HCT116 (cell line): Measurements from ENCODE around the gene RNGTT. TPM values are rescaled to one million over a fixed set of nuclear protein-coding genes. Genes with fewer than 3 reads are reported as not detected.

Source experiments
- ATAC-seq: fragments of 200-7000 bp; cut with Tn5 transposase; 2 replicates; pipeline ENCODE4 v1.9.1; 2020; ENCODE audit warnings: mild to moderate bottlenecking, moderate library complexity
- BruUV-seq: library from RNA; stranded (reverse); fragments of 400-500 nt; replicated peaks from 2 replicates; lab custom pipeline; 2021; lab: Mats Ljungman, UMichigan
- CTCF ChIA-PET: fragments of 300-600 bp; sonication (Branson Sonifier 250); formaldehyde crosslinking; loops from one replicate; lab custom pipeline; 2021; ENCODE audit warnings: antibody characterized with exemption; lab: Charles Lee
- POLR2A ChIA-PET: fragments of 300-600, 350-600 bp; sonication (Branson Sonifier 250); formaldehyde crosslinking; loops from one replicate; lab custom pipeline; 2021; ENCODE audit warnings: antibody characterized with exemption; lab: Charles Lee
- RAD21 ChIA-PET, 2 experiments: fragments of 300-600 bp; sonication (Branson Sonifier 250); formaldehyde crosslinking; loops; one replicate each; lab custom pipeline; 2023; ENCODE audit warnings: low total read pairs in 2 of 2; ENCODE audit not compliant: uncharacterized antibody in 2 of 2, unreplicated experiment in 2 of 2, low non-redundant PET in 1 of 2; lab: Charles Lee
- DNase-seq: peaks from one replicate; pipeline ENCODE4 v3.0.0-alpha.2; 2010; ENCODE audit warnings: low read depth, low spot score
- H2AFZ ChIP-seq: fragments of 200-600 bp; shearing (Covaris generic), sonication (generic); 2 replicates; pipeline ENCODE4 v1.6.1; 2017; ENCODE audit warnings: low read depth, mixed run types, mixed read lengths, antibody characterized with exemption, low read length; ENCODE audit not compliant: poor library complexity, severe bottlenecking
- H3K27ac ChIP-seq: 2 replicates; pipeline ENCODE4 v1.5.1; 2012; ENCODE audit warnings: low read depth, low read length
- H3K27me3 ChIP-seq: fragments of 200-600 bp; sonication (generic); 2 replicates; pipeline ENCODE4 v1.6.1; 2016; ENCODE audit warnings: mixed run types, low read length, mixed read lengths; ENCODE audit not compliant: insufficient read depth
- H3K36me3 ChIP-seq, 2 experiments: fragments of 200-500 bp in 1 of 2; fragments of 200-600 bp in 1 of 2; sonication (Bioruptor generic) in 1 of 2; sonication (generic) in 1 of 2; 2 replicates each; pipeline versions ENCODE4 v1.5.1 to v1.6.1; 2014 to 2016; ENCODE audit warnings: low read length in 2 of 2, inconsistent platforms in 1 of 2, mixed read lengths in 1 of 2, mixed run types in 1 of 2; ENCODE audit not compliant: insufficient read depth in 2 of 2, control insufficient read depth in 1 of 2
- H3K4me1 ChIP-seq, 2 experiments: fragments of 200-600 bp in 1 of 2; sonication (generic) in 1 of 2; 2 replicates each; pipeline versions ENCODE4 v1.5.1 to v1.6.1; 2012 to 2017; ENCODE audit warnings: low read length in 2 of 2, inconsistent platforms in 1 of 2, mild to moderate bottlenecking in 1 of 2, mixed read lengths in 1 of 2, mixed run types in 1 of 2, moderate library complexity in 1 of 2; ENCODE audit not compliant: insufficient read depth in 2 of 2, control insufficient read depth in 1 of 2
- H3K4me2 ChIP-seq: fragments of 200-600 bp; sonication (generic); 2 replicates; pipeline ENCODE4 v1.6.1; 2017; ENCODE audit warnings: mixed run types, low read length, mixed read lengths
- H3K4me3 ChIP-seq, 2 experiments: fragments of 200-600 bp in 1 of 2; sonication (generic) in 1 of 2; replicated peaks in 1 of 2; 2 replicates each; pipeline ENCODE4 v1.5.1; 2011 to 2016; ENCODE audit warnings: low read length in 2 of 2, control low read depth in 1 of 2, low read depth in 1 of 2, mild to moderate bottlenecking in 1 of 2, mixed read lengths in 1 of 2, mixed run types in 1 of 2
- H3K79me2 ChIP-seq: fragments of 200-600 bp; sonication (generic); 2 replicates; pipeline ENCODE4 v1.6.1; 2017; ENCODE audit warnings: mild to moderate bottlenecking, mixed run types, low read length, moderate library complexity, mixed read lengths; ENCODE audit not compliant: insufficient read depth
- H3K9ac ChIP-seq: fragments of 200-600 bp; sonication (generic); 2 replicates; pipeline ENCODE4 v1.6.1; 2016; ENCODE audit warnings: low read length, mixed read lengths
- H3K9me2 ChIP-seq: fragments of 200-600 bp; sonication (generic), shearing (Covaris generic); 2 replicates; pipeline ENCODE4 v1.6.1; 2017; ENCODE audit warnings: mixed run types, mild to moderate bottlenecking, moderate library complexity; ENCODE audit not compliant: insufficient read depth
- H3K9me3 ChIP-seq, 2 experiments: fragments of 200-500 bp in 1 of 2; fragments of 200-600 bp in 1 of 2; sonication (Bioruptor generic) in 1 of 2; sonication (generic) in 1 of 2; 2 replicates each; pipeline ENCODE4 v1.6.1; 2014 to 2017; ENCODE audit warnings: low read length in 2 of 2, mixed read lengths in 2 of 2, inconsistent platforms in 1 of 2, low read depth in 1 of 2, mild to moderate bottlenecking in 1 of 2, mixed run types in 1 of 2, moderate library complexity in 1 of 2; ENCODE audit not compliant: control insufficient read depth in 1 of 2, insufficient read depth in 1 of 2
- H4K20me1 ChIP-seq: fragments of 200-600 bp; sonication (generic), shearing (Covaris generic); 2 replicates; pipeline ENCODE4 v1.6.1; 2017; ENCODE audit warnings: mixed run types, mild to moderate bottlenecking, moderate library complexity; ENCODE audit not compliant: insufficient read depth
- ATF3 ChIP-seq: IDR thresholded peaks from 2 replicates; pipeline ENCODE4 v1.6.1; 2012
- CEBPB ChIP-seq: IDR thresholded peaks from 2 replicates; pipeline ENCODE4 v1.6.1; 2012; ENCODE audit warnings: low read depth
- CTCF ChIP-seq, 3 experiments: fragments of 200-600 bp in 1 of 3; sonication (generic) in 1 of 3; IDR thresholded peaks in 2 of 3; conservative IDR thresholded peaks in 1 of 3; 2 replicates each; pipeline ENCODE4 v1.5.1; 2012 to 2017; ENCODE audit warnings: low read depth in 2 of 3, low read length in 2 of 3, antibody characterized with exemption in 1 of 3, borderline replicate concordance in 1 of 3, control low read depth in 1 of 3, mild to moderate bottlenecking in 1 of 3, mixed read lengths in 1 of 3, mixed run types in 1 of 3, moderate library complexity in 1 of 3; ENCODE audit not compliant: insufficient read depth in 1 of 3
- EGR1 ChIP-seq: IDR thresholded peaks from 2 replicates; pipeline ENCODE4 v1.6.1; 2012; ENCODE audit warnings: low read depth
- ELF1 ChIP-seq: IDR thresholded peaks from 2 replicates; pipeline ENCODE4 v1.6.1; 2012; ENCODE audit warnings: low read depth, borderline replicate concordance
- EZH2 ChIP-seq: fragments of 200-600 bp; sonication (generic); IDR thresholded peaks from 2 replicates; pipeline ENCODE4 v1.6.1; 2017; ENCODE audit warnings: antibody characterized with exemption, mixed run types
- EZH2phosphoT487 ChIP-seq: fragments of 200-600 bp; IDR thresholded peaks from 2 replicates; pipeline ENCODE4 v1.6.1; 2018; ENCODE audit warnings: antibody characterized with exemption, borderline replicate concordance
- FOSL1 ChIP-seq: IDR thresholded peaks from 2 replicates; pipeline ENCODE4 v1.6.1; 2012; ENCODE audit warnings: low read depth
- JUND ChIP-seq: IDR thresholded peaks from 2 replicates; pipeline ENCODE4 v1.6.1; 2012
- POLR2A ChIP-seq: IDR thresholded peaks from 2 replicates; pipeline ENCODE4 v1.7.0; 2011; ENCODE audit warnings: borderline replicate concordance; ENCODE audit not compliant: insufficient read depth, insufficient read length; ENCODE audit errors: extremely low read depth
- POLR2AphosphoS5 ChIP-seq: IDR thresholded peaks from 2 replicates; pipeline ENCODE4 v1.6.1; 2011; ENCODE audit warnings: mild to moderate bottlenecking, low read depth, low read length, moderate library complexity
- RAD21 ChIP-seq: IDR thresholded peaks from 2 replicates; pipeline ENCODE4 v1.6.1; 2012; ENCODE audit warnings: low read depth, mild to moderate bottlenecking
- SP1 ChIP-seq: IDR thresholded peaks from 2 replicates; pipeline ENCODE4 v1.6.1; 2012; ENCODE audit warnings: low read depth
- SRF ChIP-seq: IDR thresholded peaks from 2 replicates; pipeline ENCODE4 v1.6.1; 2012; ENCODE audit warnings: low read depth
- TCF7L2 ChIP-seq: IDR thresholded peaks from 2 replicates; pipeline ENCODE4 v1.7.0; 2011; ENCODE audit warnings: borderline replicate concordance, inconsistent platforms; ENCODE audit not compliant: insufficient read depth, insufficient read length; ENCODE audit errors: extremely low read depth
- ZBTB33 ChIP-seq: IDR thresholded peaks from 2 replicates; pipeline ENCODE4 v1.6.1; 2011; ENCODE audit warnings: mild to moderate bottlenecking, low read length, moderate library complexity; ENCODE audit not compliant: insufficient replicate concordance; ENCODE audit errors: extremely low read depth
- ZFX ChIP-seq: fragments of 450-650 bp; IDR thresholded peaks from 2 replicates; pipeline ENCODE4 v1.6.1; 2017
- ZNF274 ChIP-seq: fragments of 200-500 bp; sonication (Bioruptor generic); IDR thresholded peaks from 2 replicates; pipeline ENCODE4 v1.6.1; 2014; ENCODE audit warnings: mild to moderate bottlenecking, low read depth, low read length, inconsistent platforms
- intact Hi-C: fragments of 100-400 bp; cut with micrococcal nuclease; formaldehyde crosslinking; loops from 2 replicates; pipeline ENCODE4 v1.10.0; 2022
- total RNA-seq: library from RNA; stranded (reverse); gene quantifications from one replicate; pipeline ENCODE4 v1.2.1, GENCODE V29; 2021; ENCODE audit not compliant: unreplicated experiment
- TF ChIP-seq, protein P1 (sequence below): IDR thresholded peaks from 2 replicates; pipeline ENCODE4 v1.6.1; 2012

The RNGTT gene
- total RNA-seq, 1 experiment from 2014 or later, result 23.0 TPM

- Histone ChIP-seq H3K4me2 (no peak overlapping the region), H3K79me2 (no peaks in the 10 kb centered on the region), H3K27ac (no peak overlapping the region), H3K4me3 (no peak overlapping the region), H3K9me3 (no peaks in the 10 kb centered on the region; a peak in 1 of 4 replicates), H3K9me2 (no peaks in the 10 kb centered on the region), H3K27me3 (no peaks in the 10 kb centered on the region), H3K9ac (no peak overlapping the region), H3K36me3 (no peaks in the 10 kb centered on the region), H3K4me1 (no peaks in the 10 kb centered on the region), H2AFZ (no peak overlapping the region), H4K20me1 (no peaks in the 10 kb centered on the region)
- POLR2A ChIA-PET, result no interaction called here
- ATAC-seq (no peak), DNase-seq (no peak)
- BruUV-seq, result no TSS peak
- TF ChIP-seq EZH2phosphoT487, result no peak
- TF ChIP-seq JUND, result no peak
- TF ChIP-seq SRF, result no peak
- no peak for TF ChIP-seq ZNF274
- TF ChIP-seq POLR2AphosphoS5, result no peak
- TF ChIP-seq CEBPB, result no peak
- no peak for TF ChIP-seq ELF1
- no peak for TF ChIP-seq ATF3
- no peak for TF ChIP-seq ZBTB33
- TF ChIP-seq POLR2A, result no peak
- no peak for TF ChIP-seq FOSL1
- no peak for TF ChIP-seq RAD21
- TF ChIP-seq SP1, result no peak
- TF ChIP-seq, protein P1, sequence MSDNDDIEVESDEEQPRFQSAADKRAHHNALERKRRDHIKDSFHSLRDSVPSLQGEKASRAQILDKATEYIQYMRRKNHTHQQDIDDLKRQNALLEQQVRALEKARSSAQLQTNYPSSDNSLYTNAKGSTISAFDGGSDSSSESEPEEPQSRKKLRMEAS, result no peak
- no peak for TF ChIP-seq CTCF (IDR thresholded peaks at IDR 0.05 in 2 of 3, conservative IDR thresholded peaks at IDR 0.05 in 1 of 3; ENCODE audit: borderline replicate concordance in 1 of 3, insufficient read depth in 1 of 3, low read depth in 2 of 3, low read length in 2 of 3)
- TF ChIP-seq ZFX, result no peak
- no peak for TF ChIP-seq EGR1
- no peak for TF ChIP-seq TCF7L2
- TF ChIP-seq EZH2, result no peak
- RAD21 ChIA-PET, result no interaction called here
- intact Hi-C loops, result no loop called here
- CTCF ChIA-PET, result no interaction called here
Measured at GRCh38 chr6:88709819-88710246, 253.6 kb downstream of the RNGTT start.
